ENCODE results near the gene PYGO1.

DNA sequence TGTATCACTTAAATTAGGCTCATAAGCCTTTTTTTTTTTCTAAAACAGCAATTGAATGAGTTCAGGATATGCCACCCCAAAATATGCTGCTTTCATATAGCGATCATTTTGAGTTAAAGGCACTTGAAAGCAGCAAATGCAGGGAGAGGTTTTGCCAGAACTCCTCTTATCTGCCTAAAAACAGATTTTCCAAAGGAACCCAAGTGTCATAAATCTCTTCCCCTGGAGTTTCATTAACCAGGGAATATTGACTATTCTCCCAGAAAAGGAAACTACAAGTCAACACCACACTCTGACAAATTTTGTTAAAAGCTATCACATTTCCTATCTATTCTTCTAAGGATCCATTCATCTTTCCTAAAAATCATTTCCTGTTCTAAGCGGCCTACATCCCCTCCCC lies 91.4 kb downstream of the PYGO1 start:
- no peak for TF ChIP-seq POLR2A (IDR thresholded peaks at IDR 0.05)
- TF ChIP-seq, protein P1, sequence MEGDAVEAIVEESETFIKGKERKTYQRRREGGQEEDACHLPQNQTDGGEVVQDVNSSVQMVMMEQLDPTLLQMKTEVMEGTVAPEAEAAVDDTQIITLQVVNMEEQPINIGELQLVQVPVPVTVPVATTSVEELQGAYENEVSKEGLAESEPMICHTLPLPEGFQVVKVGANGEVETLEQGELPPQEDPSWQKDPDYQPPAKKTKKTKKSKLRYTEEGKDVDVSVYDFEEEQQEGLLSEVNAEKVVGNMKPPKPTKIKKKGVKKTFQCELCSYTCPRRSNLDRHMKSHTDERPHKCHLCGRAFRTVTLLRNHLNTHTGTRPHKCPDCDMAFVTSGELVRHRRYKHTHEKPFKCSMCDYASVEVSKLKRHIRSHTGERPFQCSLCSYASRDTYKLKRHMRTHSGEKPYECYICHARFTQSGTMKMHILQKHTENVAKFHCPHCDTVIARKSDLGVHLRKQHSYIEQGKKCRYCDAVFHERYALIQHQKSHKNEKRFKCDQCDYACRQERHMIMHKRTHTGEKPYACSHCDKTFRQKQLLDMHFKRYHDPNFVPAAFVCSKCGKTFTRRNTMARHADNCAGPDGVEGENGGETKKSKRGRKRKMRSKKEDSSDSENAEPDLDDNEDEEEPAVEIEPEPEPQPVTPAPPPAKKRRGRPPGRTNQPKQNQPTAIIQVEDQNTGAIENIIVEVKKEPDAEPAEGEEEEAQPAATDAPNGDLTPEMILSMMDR (IDR thresholded peaks at IDR 0.05), result no peak
- TF ChIP-seq EP300 (IDR thresholded peaks at IDR 0.05), result no peak
- no peak for TF ChIP-seq POLR2AphosphoS5 (IDR thresholded peaks at IDR 0.05)
